GM19240 (cell line): ENCODE measurements around the gene CAVIN2.

Experiments
- DNase-seq: peaks from one replicate; pipeline ENCODE4 v3.0.0; 2011; ENCODE audit warnings: low spot score; ENCODE audit not compliant: insufficient read length

The CAVIN2 gene

GRCh38 chr2:191864628-191865374, 17.9 kb upstream of the CAVIN2 start:
- DNase-seq: no peak

GRCh38 chr2:191863988-191864387, 17.1 kb upstream of the CAVIN2 start:
- no peak for DNase-seq

- DNase-seq: no peak
Observed at GRCh38 chr2:191862156-191862775, 15.4 kb upstream of the CAVIN2 start.

DNA sequence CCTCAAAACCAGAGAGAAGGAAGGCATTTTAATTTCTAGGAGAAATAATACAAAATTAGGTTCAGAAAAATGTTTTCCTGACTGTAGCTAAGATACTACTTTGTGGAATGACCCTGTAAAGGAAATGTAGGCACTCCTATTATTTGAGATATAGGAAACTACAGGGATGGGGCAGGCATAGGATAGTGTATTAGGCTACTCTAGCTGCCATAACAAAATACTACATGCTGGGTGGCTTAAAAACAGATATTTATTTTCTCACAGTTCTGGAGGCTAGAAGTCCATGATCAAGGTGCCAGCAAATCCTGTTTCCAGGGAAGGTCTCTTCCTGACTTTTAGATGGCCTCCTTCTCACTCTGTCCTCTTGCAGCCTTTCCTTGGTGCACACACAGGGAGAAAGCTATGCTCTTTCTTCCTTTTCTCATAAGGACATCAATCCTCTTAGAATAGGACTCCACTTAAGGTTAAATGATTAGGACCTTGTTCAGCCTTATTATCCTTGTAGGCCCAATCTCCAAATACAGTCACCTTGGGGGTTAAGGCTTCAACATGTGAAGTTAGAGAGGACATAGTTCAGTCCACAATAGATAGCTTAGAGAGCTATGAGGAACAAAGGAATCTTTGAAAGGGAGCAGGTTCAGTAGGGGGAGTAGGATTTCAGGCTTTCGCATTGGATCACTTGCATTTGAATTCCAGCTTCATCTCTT, 14.0 kb upstream of the CAVIN2 start:
- DNase-seq: no peak

DNA sequence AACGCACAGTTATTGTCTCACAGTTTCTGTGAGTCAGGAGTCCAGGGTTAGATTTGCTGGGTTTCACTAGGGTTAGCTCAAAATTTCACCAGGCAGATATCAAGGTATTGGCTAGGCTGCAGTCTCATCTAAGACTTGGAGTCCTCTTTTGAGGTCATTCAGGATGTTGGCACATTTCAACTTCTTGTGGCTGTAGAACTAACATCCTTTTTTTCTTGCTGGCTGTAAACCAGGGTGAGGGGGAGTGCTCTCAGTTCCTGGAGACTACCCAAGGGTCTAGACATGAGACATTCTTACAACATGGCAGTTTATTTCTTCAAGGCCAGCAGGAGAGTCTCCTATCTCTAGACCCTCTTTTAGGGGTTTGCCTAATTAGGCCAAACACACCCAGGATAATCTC, 12.8 kb upstream of the CAVIN2 start:
- DNase-seq: no peak

- no peak for DNase-seq
Observed at GRCh38 chr2:191857886-191858285, 11.0 kb upstream of the CAVIN2 start.

DNA sequence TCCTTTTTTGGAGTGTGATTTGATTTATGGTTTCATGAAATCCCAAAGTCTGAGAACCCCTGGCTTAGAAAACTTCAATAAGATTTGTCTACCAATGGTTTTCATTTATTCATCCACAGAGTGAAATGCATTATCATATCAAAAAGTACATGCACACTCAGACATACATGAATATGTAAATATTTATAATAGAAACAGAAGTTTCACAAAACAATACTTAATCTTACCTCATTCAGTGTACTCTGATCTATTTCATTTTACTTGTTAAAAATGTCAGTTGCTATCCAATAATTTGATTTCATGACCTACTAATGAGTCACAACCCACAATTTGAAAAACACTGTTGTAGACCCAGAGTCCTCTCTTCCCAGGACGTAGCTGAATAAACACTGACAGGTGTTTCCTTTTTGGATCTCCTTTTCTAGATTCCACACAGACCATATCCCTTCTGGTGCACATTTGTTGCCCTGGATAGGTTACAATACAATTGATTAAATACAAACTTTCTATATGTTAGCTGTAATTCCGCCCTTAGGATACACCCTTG, 10.4 kb upstream of the CAVIN2 start:
- DNase-seq: no peak

DNA sequence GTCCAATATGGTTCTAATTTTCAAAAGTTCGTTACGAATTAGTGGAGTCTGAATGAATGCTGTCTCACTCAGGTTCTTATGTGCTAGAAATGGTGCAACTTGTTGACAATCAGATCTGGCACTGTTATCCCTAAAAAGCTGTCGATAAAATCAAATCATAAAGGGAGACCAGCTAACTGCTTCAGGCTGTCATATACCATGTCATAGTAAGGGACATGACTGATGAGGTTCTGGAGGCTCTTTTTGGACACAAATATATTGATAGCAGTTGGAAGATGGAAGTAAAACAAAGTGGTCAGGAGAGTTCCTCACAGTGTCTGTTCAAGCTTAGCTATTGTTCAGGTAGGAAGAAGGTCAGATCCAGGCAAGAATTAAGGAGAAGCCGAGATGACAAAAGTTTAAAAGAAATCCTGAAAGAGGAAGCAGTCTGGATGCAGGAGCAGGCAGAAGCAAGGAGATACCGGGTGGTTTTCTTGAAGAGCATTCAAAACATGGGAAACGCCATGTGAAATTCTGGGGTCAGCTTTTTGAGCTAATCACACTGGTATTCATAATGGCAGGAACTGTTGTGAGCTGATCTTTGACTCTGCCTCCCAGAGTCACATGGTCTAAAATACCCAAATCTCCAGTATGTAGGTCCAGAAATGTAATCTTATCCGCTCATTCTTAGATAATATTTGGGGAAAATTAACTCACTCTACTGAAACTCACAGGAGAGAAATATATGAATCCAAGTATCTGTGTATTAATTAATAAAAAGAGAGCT, 9.4 kb upstream of the CAVIN2 start:
- no peak for DNase-seq

- no peak for DNase-seq
Observed at GRCh38 chr2:191855382-191855781, 8.5 kb upstream of the CAVIN2 start.

DNA sequence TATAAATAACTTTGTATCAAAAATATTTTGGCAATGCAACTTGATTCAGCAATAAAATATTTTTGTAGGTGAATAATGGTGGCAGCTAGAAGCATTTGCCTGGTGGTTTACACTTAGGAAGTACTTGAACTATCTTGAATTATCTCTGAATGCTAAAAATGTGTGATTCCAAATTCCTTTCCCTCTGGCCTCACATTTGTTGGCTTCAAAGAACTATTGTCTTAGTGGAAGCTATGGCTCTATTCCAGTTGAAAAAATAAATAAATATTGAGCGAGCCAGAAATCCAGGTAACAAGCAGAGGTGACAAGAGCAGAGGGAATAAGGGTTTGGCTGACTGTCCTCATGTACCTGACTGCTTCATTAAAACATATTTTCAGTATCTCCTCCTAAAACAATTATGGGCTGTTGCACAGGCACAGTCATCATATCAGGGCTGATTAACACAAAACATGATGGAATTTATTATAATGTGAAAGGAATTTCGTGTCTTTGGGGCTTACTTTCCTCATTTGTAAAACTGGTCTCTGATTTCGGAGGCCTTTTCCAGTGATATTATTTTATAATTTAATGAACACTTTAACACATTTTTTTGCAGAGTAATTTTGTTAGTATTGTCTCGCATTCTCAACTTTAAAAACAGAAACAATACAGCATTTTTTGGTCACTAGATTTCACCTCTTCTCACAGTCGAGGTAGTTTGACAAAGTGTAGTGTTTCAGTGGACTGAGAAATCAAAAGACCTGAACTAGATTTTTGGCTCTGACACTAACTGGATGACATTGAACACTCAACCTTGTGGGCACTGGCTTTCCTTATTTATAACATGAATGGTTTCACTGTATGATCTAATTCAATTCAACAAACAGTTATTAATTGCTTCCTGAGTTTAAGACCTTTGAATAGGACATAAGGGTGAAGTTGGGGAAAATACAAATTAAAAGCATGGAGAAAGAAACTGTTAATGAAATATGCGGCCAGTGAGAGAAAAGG, 7.8 kb upstream of the CAVIN2 start:
- no peak for DNase-seq

DNA sequence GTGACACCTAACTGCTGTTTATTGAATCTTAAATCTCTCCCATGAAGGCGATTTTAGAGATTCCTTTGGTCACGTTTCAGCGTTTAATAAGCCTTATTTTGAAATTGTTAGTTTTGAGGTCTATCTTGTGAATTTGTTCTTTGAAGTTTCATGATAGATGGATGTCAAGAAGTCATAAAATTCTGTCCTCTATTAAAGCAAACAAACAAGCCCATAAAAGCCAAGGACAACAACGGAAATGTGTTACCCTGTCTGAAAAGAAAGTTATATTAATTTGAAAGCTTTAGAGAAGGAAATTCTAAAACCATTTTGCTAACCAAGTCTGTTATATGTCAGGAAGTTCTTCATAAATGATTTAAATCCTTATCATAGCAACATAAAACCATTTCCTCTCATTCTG, 7.0 kb upstream of the CAVIN2 start:
- no peak for DNase-seq

GRCh38 chr2:191851158-191851557, 4.3 kb upstream of the CAVIN2 start:
- no peak for DNase-seq

DNA sequence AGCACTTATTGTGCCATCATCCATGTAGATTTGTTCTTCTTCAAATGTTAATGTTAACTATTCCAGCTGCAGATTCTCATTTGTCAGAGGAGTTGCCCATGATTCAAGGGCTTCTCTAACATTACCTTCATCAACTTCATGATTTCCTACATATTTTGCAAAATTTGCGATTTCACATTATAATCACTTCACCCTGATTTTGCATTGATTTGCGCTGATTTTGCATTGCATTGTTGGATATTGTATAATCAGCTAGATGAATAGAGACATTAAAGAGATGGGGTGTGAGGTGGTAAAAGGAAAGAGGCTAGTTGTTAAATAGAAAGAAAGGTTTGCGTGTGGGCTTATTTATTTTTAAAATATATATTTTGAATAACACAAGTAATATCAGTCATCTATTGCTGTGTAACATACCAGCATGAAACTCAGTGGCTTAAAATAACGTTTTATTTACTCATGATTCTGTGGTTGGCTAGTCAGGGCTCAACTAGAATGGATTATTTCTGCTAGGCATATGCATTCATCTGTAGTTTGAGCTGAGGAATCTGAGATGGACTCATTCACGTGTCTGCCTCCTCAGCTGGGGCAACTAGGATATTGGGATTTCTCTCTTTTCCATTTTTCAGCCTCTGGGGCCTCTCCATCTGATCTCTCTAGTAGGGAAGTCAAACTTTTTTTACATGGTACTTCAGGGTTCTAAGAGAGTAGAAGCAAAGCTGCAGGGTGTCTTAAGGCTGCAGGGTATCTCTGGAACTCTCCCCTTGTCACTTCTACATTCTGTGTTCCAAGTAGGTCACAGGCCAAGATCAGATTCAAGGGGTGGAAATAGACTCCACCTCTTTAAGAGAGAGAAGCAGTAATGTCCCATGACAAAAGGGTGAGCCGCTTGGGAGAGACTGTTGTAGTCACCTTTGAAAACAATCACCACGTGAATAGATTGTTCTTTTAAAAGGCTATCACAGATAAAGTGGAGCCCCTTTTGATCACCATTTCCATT, 2.2 kb upstream of the CAVIN2 start:
- DNase-seq: no peak

GRCh38 chr2:191847764-191848163, 876 bp upstream of the CAVIN2 start:
- DNase-seq: no peak

- no peak for DNase-seq
Observed at GRCh38 chr2:191845876-191846514, 893 bp downstream of the CAVIN2 start.

- no peak for DNase-seq
Observed at GRCh38 chr2:191845248-191845715, 1.6 kb downstream of the CAVIN2 start.

GRCh38 chr2:191844706-191845105, 2.2 kb downstream of the CAVIN2 start:
- DNase-seq: no peak

DNA sequence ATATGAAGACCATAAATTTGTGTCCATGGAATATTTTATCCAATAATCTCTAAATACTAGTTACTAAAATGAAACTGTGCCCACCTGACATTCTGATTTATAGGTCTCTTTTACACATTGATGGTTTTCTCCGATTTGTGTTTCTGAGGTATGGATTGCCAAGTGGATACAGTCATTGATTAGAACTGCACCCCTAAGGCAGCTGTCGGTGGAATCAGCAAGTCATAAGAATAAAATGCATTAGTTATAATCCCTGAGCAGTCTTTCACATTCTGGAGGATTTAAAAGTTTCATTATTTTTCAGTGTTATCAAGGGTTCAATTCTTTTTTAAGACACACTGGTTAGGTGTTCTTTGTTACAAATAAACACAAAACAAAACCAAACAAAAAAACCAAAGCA, 6.0 kb downstream of the CAVIN2 start:
- DNase-seq: no peak
